BJ (cell line): ENCODE data around the gene PCGF3. TPM values are rescaled to one million over a fixed set of nuclear protein-coding genes. Genes with fewer than 3 reads are reported as not detected.

Experiments
- CTCF ChIA-PET: fragments of 350-600 bp; formaldehyde crosslinking; extraction: SDS; loops from one replicate; lab custom pipeline; 2021; ENCODE audit warnings: antibody characterized with exemption, inconsistent platforms; lab: Yijun Ruan, JAX
- POLR2A ChIA-PET: fragments of 300-600 bp; sonication (Branson Sonifier 250); formaldehyde crosslinking; extraction: SDS; loops from one replicate; lab custom pipeline; 2021; ENCODE audit warnings: antibody characterized with exemption; lab: Charles Lee
- DNase-seq: peaks from one replicate; pipeline ENCODE4 v3.0.0-alpha.2; 2011; ENCODE audit warnings: low read depth
- H3K27me3 ChIP-seq: 2 replicates; pipeline ENCODE4 v1.6.0; 2011; ENCODE audit warnings: low read length; ENCODE audit not compliant: control insufficient read depth, insufficient read depth
- H3K36me3 ChIP-seq: 2 replicates; pipeline ENCODE4 v1.5.1; 2011; ENCODE audit warnings: low read length; ENCODE audit not compliant: control insufficient read depth, insufficient read depth
- H3K4me3 ChIP-seq: 2 replicates; pipeline ENCODE4 v1.5.1; 2011; ENCODE audit warnings: low read depth, mild to moderate bottlenecking, control low read depth, low read length
- polyA plus RNA-seq: library from polyadenylated mRNA; depleted of rRNA; stranded (reverse); fragments of >200 nt; gene quantifications from 2 replicates; pipeline ENCODE4 v1.2.3, GENCODE V29; 2011
- TF ChIP-seq, protein P1 (sequence below): IDR thresholded peaks from 2 replicates; pipeline ENCODE4 v1.5.1; 2011; ENCODE audit warnings: low read depth, mild to moderate bottlenecking, control low read depth, inconsistent platforms, low read length, moderate library complexity; ENCODE audit not compliant: insufficient read depth

The PCGF3 gene
- polyA plus RNA-seq, 1 experiment: 37.6 TPM

DNA sequence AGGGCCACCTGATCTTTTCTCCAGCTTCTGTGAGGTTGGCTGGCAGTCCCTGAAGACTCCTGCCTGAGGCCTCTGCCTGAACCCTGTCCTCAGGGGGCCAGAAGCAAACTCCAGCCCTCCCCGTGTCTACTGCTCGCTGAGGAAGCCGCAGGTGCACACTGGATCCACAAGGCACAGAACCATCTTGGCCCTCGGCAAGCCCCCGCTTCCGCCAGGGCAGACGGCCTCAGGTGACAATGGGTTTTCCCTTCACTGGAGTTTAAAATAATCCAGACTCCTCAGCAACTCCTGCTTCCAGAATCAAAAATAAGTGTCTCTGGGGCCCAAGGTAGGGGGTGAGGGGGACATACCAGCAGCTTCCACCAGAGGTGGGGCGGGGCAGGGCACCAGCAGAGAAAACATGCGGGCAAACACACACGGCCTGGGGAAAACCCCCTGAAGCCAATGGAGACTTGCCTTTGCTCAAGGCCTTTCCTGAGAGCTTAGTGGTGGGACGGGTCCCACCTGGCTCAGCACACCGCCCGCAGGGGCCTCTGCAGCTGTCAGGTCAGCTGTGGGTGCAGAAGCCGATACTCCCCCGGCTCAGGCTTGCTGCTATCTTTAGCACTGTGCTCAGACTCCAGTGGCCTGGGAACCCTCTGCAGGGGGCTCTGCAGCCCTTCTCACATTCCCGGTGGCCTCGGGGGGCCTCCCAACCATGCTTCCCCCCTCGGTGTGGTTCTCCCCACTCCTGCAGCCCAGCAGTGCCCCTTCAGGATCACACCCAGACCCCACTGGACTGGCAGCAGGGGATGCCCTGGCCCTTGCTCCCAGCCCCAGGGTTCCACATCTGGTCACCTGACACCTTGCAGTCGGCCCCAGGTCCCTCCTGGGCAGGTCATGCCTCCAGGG, 29.4 kb upstream of the PCGF3 start:
- Histone ChIP-seq H3K27me3 (no peaks in the 10 kb centered on the region), H3K4me3 (no peak overlapping the region), H3K36me3 (peaks cover 10% of the 10 kb centered on the region)
- ChIA-PET POLR2A (no interaction called here), CTCF (interaction anchor here (0.6 to 4.3 kb wide), 2 partner anchors 8 to 377 kb away, joined by 3 to 22 read pairs; no protein-coding TSS in a partner anchor)
- no peak for DNase-seq
- TF ChIP-seq, protein P1, sequence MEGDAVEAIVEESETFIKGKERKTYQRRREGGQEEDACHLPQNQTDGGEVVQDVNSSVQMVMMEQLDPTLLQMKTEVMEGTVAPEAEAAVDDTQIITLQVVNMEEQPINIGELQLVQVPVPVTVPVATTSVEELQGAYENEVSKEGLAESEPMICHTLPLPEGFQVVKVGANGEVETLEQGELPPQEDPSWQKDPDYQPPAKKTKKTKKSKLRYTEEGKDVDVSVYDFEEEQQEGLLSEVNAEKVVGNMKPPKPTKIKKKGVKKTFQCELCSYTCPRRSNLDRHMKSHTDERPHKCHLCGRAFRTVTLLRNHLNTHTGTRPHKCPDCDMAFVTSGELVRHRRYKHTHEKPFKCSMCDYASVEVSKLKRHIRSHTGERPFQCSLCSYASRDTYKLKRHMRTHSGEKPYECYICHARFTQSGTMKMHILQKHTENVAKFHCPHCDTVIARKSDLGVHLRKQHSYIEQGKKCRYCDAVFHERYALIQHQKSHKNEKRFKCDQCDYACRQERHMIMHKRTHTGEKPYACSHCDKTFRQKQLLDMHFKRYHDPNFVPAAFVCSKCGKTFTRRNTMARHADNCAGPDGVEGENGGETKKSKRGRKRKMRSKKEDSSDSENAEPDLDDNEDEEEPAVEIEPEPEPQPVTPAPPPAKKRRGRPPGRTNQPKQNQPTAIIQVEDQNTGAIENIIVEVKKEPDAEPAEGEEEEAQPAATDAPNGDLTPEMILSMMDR: no peak

GRCh38 chr4:676871-677235, 28.8 kb upstream of the PCGF3 start:
- CTCF ChIA-PET: interaction anchor here (1.1 kb wide), 1 partner anchor 10 kb away, joined by 3 read pairs; no protein-coding TSS in a partner anchor
- POLR2A ChIA-PET: no interaction called here
- H3K4me3 ChIP-seq: no peak overlapping the region
- TF ChIP-seq, protein P1: no peak
- no peak for DNase-seq
- peaks cover 5% of the 10 kb centered on the region for H3K36me3 ChIP-seq
- H3K27me3 ChIP-seq: no peaks in the 10 kb centered on the region

DNA sequence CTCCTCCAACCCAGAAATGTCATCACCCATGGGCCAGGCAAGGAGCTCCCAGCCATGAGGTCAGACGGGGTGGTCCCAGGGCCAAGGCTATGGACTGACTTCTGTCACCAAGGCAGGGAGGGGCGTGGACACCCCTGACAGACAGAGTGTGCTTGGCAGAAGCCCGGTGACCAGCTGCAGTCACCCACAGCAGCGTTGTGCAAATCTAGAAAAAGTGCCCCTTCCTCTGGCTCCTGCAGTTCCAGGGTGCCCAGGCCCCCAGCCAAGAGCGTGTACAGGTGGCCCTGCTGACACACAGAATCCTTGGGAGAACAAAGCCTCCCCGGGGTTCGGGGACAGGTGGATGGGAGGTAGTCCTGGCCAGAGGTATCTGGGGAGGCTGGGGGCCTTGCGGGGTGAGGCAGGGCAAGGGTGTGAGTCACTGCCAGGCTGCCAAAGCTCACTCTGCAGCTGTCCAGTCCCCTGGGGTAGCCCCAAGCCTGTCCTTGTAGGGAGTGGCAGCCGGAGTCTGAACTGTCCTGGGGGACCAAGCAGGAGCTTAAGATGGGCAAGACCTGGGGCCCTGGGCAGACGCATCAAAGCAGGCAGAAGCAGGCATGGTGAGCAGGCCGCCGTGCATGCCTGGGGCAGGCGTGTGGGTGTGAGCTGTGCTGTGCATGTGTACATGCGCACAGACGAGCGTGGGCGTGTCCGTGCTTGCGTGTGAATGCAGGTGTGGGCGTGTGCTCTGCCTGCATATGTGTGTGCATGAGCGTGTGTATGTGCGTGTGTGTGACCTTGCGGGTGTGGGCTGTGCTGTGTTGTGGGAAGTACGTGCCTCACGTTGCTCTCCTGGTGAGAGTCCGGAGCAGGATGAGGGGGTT, 28.0 kb upstream of the PCGF3 start:
- H3K36me3 ChIP-seq: no peaks in the 10 kb centered on the region; the same call in 1 of the 2 replicates
- no peak for DNase-seq
- CTCF ChIA-PET: interaction anchor here (1.1 kb wide), 1 partner anchor 9 kb away, joined by 3 read pairs; no protein-coding TSS in a partner anchor
- H3K27me3 ChIP-seq: no peaks in the 10 kb centered on the region
- POLR2A ChIA-PET: interaction anchor here (0.9 kb wide), 1 partner anchor 10 kb away, joined by 3 read pairs; no protein-coding TSS in a partner anchor
- TF ChIP-seq, protein P1: no peak
- no peak overlapping the region for H3K4me3 ChIP-seq

DNA sequence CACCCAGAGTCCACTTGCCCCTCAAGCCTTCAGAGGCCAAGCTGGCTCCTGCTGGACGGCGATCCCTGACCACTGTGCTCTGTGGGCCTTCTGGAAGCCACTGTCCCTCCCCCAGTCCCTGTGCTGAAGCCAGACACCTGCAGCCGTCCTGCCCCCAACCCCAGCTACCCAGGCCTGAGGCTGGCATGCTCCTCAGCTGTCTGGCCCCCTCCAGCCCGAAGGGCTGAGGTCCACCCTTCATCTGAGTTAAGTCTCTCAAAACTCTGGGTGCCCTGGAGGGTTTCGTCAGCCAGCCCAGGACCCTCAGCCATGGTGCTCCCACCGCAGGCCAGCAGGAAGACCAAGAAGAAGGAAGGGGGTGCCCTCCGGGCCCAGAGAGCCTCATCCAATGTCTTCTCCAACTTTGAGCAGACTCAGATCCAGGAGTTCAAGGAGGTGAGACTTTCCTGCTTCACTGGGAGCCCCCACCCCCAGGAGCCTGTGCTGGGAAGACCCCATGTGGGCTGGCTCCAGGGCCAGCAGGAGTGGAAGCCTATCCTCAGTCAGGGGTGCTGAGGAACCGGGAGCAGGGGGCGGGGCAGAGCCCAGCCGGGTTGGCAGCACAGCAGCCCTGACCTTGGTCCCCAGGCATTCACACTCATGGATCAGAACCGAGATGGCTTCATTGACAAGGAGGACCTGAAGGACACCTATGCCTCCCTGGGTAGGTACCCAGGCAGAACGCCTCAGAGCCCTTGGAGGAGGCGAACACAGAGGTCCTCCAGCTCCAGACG, 27.1 kb upstream of the PCGF3 start:
- TF ChIP-seq, protein P1: no peak
- CTCF ChIA-PET: no interaction called here
- Histone ChIP-seq H3K4me3 (no peak overlapping the region), H3K27me3 (no peaks in the 10 kb centered on the region), H3K36me3 (no peaks in the 10 kb centered on the region; the same call in 1 of the 2 replicates)
- POLR2A ChIA-PET: interaction anchor here (0.9 kb wide), 1 partner anchor 9 kb away, joined by 3 read pairs; no protein-coding TSS in a partner anchor
- no peak for DNase-seq
